Measurements from ENCODE around the gene TSKS.

DNA sequence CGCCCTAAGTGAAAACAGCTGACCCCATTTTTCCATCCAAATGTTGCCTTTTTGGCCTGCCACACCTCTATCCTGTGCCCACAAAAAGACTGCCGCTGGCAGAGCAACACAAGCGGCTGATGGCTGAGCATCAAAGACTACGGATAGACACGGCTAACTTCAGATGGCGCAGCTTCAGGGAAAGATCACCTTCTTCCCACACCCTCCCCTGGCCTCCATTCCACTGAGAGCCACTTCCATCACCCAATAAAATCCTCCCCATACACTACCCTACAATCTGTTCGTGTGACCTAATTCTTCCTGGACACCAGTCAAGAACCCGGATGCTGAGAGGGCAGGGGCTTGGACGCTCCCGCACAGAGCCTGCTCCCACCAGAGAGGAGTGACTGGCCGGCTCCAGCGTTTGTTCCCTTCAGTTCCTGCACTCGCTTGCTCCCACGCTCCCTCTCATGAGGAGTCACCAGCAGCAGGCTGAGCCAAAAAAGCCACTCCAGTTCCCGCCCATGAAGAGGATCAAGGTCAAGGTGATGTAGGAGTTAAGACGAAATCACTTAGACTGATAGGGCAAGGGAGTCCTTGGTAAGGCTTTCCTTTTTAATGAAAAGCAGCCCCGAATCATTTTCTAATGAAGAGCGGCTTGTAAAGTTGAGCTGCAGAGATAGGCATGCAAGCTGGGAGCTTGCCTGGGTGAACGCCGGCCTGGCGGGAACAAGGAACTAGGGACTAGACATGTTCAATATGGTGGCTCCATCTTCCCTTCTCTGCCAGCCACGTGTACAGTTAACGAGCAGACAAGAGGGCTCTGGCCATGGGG, 35.7 kb downstream of the TSKS start:
- TF ChIP-seq, protein P1, sequence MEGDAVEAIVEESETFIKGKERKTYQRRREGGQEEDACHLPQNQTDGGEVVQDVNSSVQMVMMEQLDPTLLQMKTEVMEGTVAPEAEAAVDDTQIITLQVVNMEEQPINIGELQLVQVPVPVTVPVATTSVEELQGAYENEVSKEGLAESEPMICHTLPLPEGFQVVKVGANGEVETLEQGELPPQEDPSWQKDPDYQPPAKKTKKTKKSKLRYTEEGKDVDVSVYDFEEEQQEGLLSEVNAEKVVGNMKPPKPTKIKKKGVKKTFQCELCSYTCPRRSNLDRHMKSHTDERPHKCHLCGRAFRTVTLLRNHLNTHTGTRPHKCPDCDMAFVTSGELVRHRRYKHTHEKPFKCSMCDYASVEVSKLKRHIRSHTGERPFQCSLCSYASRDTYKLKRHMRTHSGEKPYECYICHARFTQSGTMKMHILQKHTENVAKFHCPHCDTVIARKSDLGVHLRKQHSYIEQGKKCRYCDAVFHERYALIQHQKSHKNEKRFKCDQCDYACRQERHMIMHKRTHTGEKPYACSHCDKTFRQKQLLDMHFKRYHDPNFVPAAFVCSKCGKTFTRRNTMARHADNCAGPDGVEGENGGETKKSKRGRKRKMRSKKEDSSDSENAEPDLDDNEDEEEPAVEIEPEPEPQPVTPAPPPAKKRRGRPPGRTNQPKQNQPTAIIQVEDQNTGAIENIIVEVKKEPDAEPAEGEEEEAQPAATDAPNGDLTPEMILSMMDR (conservative IDR thresholded peaks at IDR 0.05; ENCODE audit: low read length): no peak
- TF ChIP-seq EZH2phosphoT487 (IDR thresholded peaks at IDR 0.05; ENCODE audit: borderline replicate concordance): no peak

All from Loucy (cell line).